Raji (cell line): ENCODE data around the gene CCDC7.

Source experiments
- POLR2A ChIP-seq: IDR thresholded peaks from 2 replicates; pipeline ENCODE4 v1.6.1; 2011; ENCODE audit warnings: low read depth, low read length, control low read depth; ENCODE audit not compliant: insufficient read depth

The CCDC7 gene

DNA sequence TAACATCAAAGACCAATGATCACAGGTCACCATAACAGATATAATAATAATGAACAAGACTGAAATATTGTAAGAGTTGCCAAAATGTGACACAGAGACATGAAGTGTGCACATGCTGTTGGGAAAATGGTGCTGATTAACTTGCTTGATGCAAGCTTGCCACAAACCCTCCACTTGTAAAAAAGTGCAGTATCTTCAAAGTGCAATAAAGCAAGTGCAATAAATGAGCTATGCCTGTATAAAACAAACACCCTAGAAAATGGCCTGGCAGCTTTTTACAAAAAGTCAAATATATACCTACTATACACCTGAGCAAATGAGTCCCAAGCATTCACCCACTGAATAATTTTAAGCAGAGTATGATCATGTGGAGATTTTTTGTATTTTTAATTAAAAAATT is 9.7 kb upstream of the CCDC7 start:
- no peak for TF ChIP-seq POLR2A

DNA sequence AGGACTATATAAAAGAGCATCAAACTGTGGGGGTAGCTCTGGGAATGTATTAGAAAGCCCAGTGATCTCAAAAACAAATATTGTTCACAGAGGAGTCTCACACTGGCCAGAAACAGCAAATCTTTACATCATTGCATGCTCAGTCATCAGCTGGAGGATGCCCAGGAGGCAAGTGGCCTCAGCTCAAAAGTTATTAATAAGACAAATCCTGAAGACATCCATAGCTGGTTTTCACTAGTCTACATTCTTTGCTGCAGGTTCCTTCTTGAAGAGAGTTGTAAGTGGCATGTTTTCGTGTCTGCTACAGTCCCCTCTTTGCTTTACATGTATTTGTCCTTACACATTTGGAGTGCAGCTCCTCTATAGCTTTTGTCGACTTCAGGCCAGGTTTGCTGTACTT is 8.6 kb upstream of the CCDC7 start:
- no peak for TF ChIP-seq POLR2A

DNA sequence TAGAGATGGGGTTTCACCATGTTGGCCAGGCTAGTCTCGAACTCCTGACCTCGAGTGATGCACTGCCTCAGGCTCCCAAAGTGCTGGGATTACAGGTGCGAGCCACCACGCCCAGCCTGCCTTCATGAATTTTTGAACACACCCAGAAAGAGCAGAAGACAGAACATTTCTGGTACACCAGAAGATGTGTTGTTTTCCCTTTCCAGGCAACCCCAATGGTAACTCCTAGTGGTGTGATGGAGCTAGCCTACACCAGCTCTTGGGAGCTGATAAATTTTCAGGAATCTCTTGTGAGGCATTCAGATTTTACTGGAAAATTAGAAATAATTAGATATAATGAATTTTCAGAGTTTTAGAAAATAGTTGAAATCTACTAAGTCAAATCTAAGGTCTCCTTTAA is 904 bp upstream of the CCDC7 start:
- TF ChIP-seq POLR2A, result no peak

DNA sequence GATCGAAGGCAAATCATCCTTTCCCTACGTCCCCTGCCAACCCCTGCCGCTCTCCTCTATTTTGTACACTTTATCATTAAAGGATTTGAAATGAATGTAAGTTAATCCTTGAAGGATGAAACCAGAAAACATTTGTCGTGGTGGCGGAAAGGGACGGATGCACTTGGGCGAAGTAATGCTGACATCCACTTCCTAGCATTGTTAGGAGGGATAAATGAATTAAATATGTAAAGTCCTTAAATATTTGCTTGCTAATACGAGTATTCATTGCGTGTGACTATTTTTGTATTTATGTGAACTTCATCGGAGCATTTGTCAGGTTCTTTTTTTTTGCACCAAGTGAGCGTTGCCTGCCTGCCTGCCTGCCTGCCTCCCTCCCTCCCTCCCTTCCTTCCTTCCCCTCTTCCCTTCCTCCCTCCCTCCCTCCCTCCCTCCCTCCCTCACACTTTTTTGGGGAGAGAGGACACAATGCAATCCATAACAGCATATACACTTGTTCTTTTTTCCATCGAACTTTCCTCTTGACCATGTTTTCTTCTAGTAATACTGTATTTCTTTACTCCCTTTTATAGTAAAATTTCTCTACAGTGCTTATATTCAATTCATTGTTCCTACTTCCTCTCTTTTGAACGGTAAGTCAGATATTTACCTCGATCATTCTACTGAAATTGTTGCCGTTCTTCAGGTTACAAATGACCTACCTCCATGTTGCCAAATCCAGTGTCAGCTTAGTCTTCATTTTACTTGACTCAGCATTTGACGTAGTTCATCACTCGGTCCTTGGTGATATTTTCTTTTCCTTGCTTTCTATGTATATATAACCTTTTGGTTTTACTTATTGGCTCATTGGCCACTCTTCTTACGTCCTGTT is 831 bp downstream of the CCDC7 start:
- no peak for TF ChIP-seq POLR2A

DNA sequence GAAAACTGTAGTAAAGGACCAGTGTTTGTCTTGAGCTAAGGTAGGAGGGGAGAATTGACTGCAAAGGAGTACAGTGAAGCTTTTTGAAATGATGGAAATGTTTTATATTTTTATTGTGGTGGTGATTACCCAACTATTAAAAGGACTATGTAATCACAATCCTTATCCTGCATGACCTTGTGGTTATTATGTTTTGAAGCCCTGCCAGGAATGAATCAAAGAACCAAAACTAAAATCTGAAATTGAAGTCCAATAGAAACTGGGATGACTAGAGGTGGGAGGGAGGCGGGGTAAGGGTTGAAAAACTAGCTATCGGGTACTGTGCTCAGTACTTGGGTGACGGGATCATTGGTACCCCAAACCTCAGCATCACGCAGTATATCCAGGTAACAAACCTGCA is 8.2 kb downstream of the CCDC7 start:
- no peak for TF ChIP-seq POLR2A

DNA sequence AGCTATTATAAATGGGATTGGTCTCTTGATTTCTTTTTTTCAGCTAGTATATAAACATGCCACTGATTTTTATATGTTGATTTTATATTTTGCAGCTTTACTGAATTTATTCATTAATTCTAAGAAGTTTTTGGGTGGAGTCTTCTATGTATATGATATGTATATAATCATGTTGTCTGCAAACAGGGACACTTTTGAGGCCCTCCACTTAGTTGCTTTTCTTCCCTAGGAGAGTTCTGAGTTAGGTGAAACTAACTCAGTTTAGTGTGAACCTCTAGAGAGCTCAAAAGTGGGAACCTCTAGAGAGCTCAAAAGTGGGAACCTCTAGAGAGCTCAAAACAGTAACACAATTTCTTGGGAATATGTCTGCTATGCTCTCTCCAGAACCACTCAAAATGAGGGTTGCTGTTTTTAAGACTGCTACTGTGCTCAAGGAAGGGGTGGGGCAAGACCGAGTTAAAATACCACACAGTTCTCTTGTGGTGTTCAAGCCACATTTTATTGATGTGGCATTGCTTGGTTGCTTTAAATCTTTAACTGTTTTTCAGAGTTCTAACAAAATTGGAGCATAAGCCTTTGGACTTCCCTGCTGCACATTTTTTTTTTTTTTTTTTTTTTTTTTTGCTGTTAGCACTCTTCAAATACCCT is 13.2 kb downstream of the CCDC7 start:
- no peak for TF ChIP-seq POLR2A

DNA sequence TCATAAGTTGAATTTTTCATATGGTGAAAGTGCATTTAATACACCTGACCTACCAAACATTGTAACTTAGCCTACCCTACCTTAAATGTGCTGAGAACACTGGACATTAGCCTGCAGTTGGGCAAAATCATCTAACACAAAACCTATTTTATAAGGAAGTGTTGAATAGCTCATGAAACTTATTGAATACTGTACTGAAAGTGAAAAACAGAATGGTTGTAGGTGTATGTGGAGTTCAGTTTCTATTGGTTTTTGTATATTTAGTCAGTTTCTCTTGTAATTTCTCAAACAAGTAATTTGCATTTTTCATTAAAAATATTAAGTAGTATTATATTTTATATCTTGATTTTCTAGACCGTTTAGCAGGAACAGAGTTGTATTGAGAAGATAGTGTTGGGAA is 15.3 kb downstream of the CCDC7 start:
- no peak for TF ChIP-seq POLR2A

DNA sequence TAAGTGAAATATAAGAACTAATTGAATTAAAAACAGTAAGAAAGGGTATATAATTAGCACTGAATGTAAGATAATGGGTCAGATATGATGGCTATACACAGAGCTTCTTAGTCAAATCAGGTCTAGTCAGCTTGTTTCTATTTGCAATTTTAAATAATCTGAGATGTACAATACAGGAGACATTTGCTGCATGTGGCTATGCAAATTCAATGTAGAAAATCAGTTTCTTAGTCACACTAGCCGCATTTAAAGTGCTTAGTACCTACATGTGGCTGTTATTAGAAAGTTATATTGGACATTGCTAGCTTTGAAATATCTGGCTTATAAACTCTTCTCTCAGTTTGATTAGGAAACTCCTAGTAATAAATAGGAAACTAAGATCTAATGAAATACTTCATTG is 25.3 kb downstream of the CCDC7 start:
- no peak for TF ChIP-seq POLR2A

DNA sequence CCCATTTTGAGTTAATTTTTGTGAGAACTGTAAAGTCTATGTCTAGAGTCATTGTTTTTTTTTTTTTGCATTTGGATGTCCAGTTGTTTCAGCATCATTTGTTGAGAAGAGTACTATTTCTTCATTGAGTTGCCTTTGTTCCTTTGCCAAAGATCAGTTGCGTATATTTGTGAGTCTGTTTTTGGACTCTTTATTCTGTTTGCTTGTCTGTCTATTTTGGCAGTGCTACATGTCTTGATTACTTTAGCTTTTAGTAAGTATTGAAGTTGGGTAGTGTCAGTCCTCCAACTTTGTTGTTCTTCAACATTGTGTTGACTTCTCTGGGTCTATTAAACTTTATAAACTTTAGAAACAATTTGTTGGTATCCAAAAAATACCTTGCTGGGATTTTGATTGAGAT is 31.6 kb downstream of the CCDC7 start:
- no peak for TF ChIP-seq POLR2A

DNA sequence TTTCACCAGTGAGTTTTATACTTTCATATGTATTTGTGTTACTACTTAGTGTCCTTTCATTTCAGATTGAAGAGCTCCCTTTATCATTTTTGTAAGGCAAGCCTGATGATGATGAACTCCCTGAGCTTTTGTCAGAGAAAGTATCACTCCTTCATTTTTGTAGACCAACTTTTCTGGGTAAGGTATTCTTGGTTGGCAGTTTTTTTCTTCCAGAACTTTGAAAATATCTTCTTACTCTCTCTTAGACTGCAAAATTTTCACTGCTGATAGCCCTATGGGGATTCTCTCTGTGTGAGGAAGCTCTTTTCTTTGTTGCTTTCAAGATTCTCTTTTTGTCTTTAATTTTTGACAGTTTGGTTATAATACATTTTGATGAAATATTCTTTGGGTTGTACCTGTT is 35.7 kb downstream of the CCDC7 start:
- no peak for TF ChIP-seq POLR2A

DNA sequence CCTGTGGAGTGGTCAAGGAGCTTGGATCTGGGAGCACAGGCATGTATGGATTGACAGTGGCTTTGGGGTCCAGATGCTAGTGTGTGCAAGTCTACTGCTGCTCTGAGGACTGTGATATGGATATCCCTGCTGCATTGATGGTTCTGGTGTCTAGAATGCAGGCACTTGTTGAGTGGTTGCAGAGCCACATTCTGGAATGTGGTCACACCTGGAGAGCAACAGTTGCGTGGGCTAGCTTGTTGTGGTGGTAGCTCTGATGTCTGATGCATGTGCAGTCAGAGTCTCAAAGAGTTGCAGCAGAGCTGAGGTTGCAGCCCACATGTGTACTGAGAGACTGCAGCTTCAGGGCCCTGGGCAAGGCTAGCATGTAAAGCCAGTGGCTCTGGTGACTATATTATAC is 43.2 kb downstream of the CCDC7 start:
- no peak for TF ChIP-seq POLR2A

DNA sequence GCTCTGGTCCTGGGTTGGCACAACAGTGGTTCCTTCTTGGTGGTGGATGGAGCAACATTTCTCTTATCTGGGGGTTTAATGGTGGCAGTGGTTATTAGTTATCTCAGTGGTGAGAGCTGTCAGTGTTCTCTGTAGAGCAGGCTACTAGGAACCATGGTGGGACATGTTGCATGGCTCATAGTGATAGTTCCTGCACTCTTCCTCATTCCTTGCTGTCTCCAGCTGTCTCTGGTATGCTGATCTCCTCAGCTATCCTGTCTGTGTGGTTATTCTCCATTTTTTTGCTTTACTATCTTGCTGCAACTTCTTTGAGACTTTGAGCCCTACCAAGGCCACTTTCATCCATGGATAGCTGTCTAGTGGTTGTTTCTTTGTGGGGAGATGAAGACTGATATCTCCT is 44.0 kb downstream of the CCDC7 start:
- TF ChIP-seq POLR2A, result no peak

DNA sequence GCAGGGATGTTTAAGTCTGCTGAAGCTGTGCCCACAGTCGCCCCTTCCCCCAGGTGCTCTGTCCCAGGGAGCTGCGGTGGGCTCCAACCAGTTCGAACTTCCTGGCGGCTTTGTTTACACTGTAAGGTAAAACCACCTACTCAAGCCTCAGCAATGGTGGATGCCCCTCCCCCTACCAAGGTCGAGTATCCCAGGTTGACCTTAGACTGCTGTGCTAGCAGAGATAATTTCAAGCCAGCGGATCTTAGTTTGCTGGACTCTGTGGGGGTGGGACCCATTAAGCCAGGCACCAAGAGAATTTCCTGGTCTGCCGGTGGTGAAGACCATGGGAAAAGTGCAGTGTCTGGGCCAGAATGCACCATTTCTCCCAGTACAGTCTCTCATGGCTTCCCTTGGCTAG is 56.0 kb downstream of the CCDC7 start:
- TF ChIP-seq POLR2A, result no peak

DNA sequence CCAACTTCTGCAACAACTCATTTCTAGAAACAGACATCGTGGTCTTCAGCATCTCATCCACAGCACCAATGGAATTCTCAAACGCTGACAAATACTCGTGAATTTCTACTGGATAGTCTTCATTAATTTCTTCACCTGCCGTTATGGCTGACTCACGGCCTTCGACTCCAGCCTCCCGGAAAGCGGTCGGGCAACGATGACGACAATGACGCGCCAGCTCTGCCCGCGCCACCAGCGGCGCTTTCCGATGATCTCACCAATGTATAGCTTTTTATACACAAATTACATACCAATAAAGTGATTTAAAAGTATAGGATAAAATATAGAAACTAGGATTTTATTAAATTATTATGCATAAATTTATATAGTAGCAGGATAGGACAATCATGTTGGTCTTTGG is 65.7 kb downstream of the CCDC7 start:
- TF ChIP-seq POLR2A, result no peak

DNA sequence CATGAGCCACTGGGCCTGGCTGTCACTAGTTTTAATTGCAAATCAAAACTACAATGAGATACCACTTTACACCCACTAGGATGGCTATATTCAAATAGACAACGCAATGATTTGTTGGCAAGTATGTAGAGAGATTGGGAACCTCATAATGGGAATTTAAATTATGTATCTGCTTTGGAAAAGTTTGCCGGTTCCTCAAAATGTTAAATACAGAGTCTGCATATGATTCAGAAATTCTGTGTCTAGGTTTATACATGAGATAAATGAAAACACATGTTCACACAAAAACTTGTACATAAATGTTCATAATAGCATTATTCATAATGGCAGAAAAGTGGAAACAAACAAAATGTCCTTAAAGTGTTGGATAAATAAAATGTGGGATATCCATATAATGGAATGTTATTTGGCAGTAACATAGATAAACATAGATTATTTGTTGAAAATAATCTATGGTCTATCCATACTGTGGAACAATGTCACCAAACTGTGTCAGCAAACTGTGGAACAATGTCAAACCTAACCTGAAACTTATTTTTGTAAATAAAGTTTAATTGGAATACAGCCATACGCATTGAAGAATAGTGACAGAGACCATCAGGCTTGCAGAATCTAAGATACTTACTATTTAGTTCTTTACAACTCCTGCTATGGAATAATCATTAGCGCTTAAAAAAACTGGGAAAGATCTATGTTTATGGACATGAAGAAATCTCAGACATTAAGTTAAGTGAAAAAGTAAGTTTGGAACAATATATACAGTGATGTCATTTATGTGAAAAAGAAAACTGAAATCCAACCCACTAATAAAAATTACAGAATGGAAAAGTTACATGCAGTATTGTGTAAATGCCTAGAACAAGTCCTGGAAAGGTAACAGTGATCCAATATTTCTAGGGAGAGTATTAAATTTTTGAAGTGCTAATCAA is 70.9 kb downstream of the CCDC7 start:
- TF ChIP-seq POLR2A, result no peak
